ENCODE data around the gene BPIFB2.

The BPIFB2 gene

DNA sequence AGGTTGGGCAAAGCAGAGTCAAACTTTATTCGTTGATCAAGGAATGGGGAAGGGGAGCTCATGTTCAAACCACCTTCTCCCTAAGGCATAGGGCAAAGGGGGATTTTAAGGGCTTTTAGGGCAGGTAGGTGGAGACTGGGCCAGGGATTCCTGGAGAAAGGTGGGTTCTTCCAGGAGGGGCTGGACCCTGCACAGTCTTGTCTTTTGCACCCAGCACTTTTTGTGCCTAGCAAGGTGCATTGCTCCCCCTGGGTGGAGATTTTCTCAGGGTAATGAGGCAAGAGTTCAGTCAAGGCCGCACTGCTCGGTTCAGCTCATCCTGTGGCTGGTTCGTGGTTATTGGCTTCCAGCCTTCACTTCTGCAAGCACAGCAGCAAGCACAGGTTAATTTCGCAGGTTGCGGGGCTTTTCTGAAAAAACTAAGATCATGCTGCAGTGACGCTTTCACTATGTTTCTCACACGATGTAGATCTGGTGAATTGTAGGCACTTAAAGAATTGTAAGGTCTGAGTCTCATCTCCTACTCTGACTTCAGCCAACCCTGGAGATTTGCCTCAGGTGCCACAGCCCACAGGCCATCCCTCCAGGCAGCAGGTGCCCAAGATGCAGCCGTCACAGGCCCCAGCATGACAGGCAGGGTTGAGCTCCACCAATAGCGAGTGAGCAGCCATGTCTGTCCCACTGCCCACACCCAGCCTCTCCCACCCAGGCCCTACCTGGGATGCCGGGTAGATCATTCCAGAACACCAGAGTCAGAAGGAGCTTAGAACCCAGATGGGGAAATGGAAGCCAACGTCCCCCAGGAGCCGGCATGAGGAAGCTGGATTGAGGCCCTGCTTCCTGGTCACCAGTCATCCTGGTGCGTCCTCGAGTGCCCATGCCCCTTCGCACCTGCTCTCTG lies 40.4 kb upstream of the BPIFB2 start:
- H3K79me1 ChIP-seq (replicated peaks; ENCODE audit: low read length, poor library complexity, severe bottlenecking) = no peaks in the 10 kb centered on the region
- H3K18ac ChIP-seq (ENCODE audit: low read depth in 1 of 2, low read length in 2 of 2) = no peak overlapping the region
- no peak overlapping the region for H3K4me2 ChIP-seq (ENCODE audit: low read length, poor library complexity, severe bottlenecking)
- H2BK12ac ChIP-seq (ENCODE audit: low read length in 2 of 2) = no peak overlapping the region
- DNase-seq = no peak
- no peak overlapping the region for H4K8ac ChIP-seq (ENCODE audit: low read length)
- no peak overlapping the region for H2BK120ac ChIP-seq (ENCODE audit: low read depth, low read length)
- no peak overlapping the region for H4K91ac ChIP-seq (ENCODE audit: low read length)
- no peaks in the 10 kb centered on the region for H3K4me1 ChIP-seq (ENCODE audit: control insufficient read depth, insufficient read depth, low read depth, low read length)
- H3K4ac ChIP-seq (ENCODE audit: low read depth in 1 of 2, low read length in 2 of 2) = no peak overlapping the region
- H3K9me3 ChIP-seq (ENCODE audit: control insufficient read depth, low read length) = no peaks in the 10 kb centered on the region
- no peak overlapping the region for H3K27ac ChIP-seq (ENCODE audit: low read length, poor library complexity, severe bottlenecking)
- WGBS = 88% methylated on average over 15 of the region's 16 CpGs
- peaks cover 3 to 50% of the 10 kb centered on the region in 2 experiments for H3K27me3 ChIP-seq (ENCODE audit: control insufficient read depth in 1 of 2, insufficient read depth in 1 of 2, low read length in 2 of 2)
- H2BK5ac ChIP-seq (ENCODE audit: low read depth, low read length, poor library complexity, severe bottlenecking) = no peak overlapping the region
- no peak overlapping the region for H3K14ac ChIP-seq (ENCODE audit: low read length in 2 of 2)
- H3K36me3 ChIP-seq (ENCODE audit: control insufficient read depth in 1 of 2, insufficient read depth in 2 of 2, low read depth in 1 of 2, low read length in 2 of 2) = no peaks in the 10 kb centered on the region
- H2AFZ ChIP-seq (ENCODE audit: low read depth, low read length) = no peak overlapping the region
- no peak overlapping the region for H3K9ac ChIP-seq (ENCODE audit: low read length)
- H2AK5ac ChIP-seq (ENCODE audit: low read length, severe bottlenecking) = no peak overlapping the region
- no peak overlapping the region for H3K23ac ChIP-seq (ENCODE audit: low read length in 2 of 2)
- no peak overlapping the region for H3K4me3 ChIP-seq (ENCODE audit: insufficient read depth in 1 of 2, low read depth in 1 of 2, low read length in 2 of 2)
- no peak overlapping the region for H2BK15ac ChIP-seq (ENCODE audit: low read depth, poor library complexity, severe bottlenecking)

DNA sequence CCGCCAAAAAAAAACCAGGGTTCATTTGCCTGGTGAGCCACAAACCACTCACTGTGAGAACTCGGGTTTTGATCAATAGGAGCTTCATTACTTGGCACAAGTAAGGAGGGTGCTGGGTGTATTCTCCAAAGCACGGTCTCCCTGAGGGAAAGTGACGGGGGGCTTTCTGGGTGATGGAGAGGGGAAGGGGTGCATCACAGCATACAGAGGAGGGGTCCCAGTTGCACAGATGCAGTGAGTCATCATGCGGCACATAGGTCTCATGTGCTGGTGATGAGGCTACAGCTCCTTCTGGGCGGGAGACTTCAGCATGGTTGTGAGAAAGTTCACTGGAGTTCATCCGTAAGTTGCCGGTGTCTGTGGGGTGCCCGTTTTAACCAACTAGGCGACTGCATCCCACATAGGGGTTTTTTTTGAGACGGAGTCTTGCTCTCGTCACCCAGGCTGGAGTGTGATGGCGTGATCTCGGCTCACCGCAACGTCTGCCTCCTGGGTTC lies 39.5 kb upstream of the BPIFB2 start:
- Histone ChIP-seq H3K4me3 (ENCODE audit: insufficient read depth in 1 of 2, low read depth in 1 of 2, low read length in 2 of 2) (no peak overlapping the region), H3K79me1 (replicated peaks; ENCODE audit: low read length, poor library complexity, severe bottlenecking) (no peaks in the 10 kb centered on the region), H3K18ac (ENCODE audit: low read depth in 1 of 2, low read length in 2 of 2) (no peak overlapping the region), H4K91ac (ENCODE audit: low read length) (no peak overlapping the region), H3K36me3 (ENCODE audit: control insufficient read depth in 1 of 2, insufficient read depth in 2 of 2, low read depth in 1 of 2, low read length in 2 of 2) (no peaks in the 10 kb centered on the region), H3K4me2 (ENCODE audit: low read length, poor library complexity, severe bottlenecking) (no peak overlapping the region), H2BK120ac (ENCODE audit: low read depth, low read length) (no peak overlapping the region), H3K14ac (ENCODE audit: low read length in 2 of 2) (no peak overlapping the region), H3K4me1 (ENCODE audit: control insufficient read depth, insufficient read depth, low read depth, low read length) (no peaks in the 10 kb centered on the region), H3K9ac (ENCODE audit: low read length) (no peak overlapping the region), H2AK5ac (ENCODE audit: low read length, severe bottlenecking) (no peak overlapping the region), H2AFZ (ENCODE audit: low read depth, low read length) (no peak overlapping the region), H2BK5ac (ENCODE audit: low read depth, low read length, poor library complexity, severe bottlenecking) (no peak overlapping the region), H2BK12ac (ENCODE audit: low read length in 2 of 2) (no peak overlapping the region), H2BK15ac (ENCODE audit: low read depth, poor library complexity, severe bottlenecking) (no peak overlapping the region), H3K23ac (ENCODE audit: low read length in 2 of 2) (no peak overlapping the region), H3K27ac (ENCODE audit: low read length, poor library complexity, severe bottlenecking) (no peak overlapping the region), H3K9me3 (ENCODE audit: control insufficient read depth, low read length) (no peaks in the 10 kb centered on the region), H3K4ac (ENCODE audit: low read depth in 1 of 2, low read length in 2 of 2) (no peak overlapping the region), H3K27me3 (ENCODE audit: control insufficient read depth in 1 of 2, insufficient read depth in 1 of 2, low read length in 2 of 2) (peaks cover 3 to 51% of the 10 kb centered on the region in 2 experiments), H4K8ac (ENCODE audit: low read length) (no peak overlapping the region)
- no peak for DNase-seq
- WGBS = 90% methylated on average over 16 of the region's 16 CpGs

DNA sequence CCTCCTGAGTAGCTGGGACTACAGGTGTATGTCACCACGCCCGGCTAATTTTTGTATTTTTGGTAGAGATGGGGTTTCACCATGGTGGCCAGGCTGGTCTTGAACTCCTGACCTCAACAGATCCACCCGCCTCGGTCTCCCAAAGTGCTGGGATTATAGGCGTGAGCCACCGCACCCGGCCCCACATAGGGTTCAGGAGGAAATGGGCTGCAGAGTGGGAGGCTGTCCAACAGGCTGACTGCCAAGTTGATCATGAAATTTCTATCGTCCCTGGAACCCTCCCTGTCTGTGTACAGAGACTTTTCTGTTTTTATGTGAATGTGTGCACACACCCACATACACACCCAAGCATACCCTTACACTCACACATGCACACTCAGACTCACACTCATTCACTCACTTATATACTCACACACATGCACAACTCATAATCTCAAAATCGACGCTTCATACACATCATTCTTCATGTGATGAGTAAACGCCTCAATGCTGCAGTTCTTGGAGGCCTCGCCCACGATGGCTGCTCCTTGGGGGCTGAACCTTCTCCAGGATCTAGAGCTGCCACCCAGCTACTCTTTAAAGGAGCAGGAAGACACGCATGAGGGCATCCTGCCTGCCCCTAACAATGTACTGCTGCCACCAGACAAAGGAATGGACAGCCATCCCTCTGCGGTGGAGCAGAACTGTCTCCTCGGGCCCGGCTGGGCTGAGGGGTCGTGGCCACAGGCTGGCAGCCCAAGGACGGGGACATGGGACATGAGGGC lies 38.8 kb upstream of the BPIFB2 start:
- no peak for DNase-seq
- 86% methylated on average over 17 of the region's 19 CpGs for WGBS
- H3K79me1 ChIP-seq (replicated peaks; ENCODE audit: low read length, poor library complexity, severe bottlenecking) = no peaks in the 10 kb centered on the region

More for the DNA sequence above, 38.8 kb upstream of the BPIFB2 start:
- no peak overlapping the region for H2BK120ac ChIP-seq (ENCODE audit: low read depth, low read length)
- no peaks in the 10 kb centered on the region for H3K4me1 ChIP-seq (ENCODE audit: control insufficient read depth, insufficient read depth, low read depth, low read length)
- no peak overlapping the region for H3K23ac ChIP-seq (ENCODE audit: low read length in 2 of 2)
- no peak overlapping the region for H4K8ac ChIP-seq (ENCODE audit: low read length)
- no peak overlapping the region for H3K4ac ChIP-seq (ENCODE audit: low read depth in 1 of 2, low read length in 2 of 2)
- H2BK5ac ChIP-seq (ENCODE audit: low read depth, low read length, poor library complexity, severe bottlenecking) = no peak overlapping the region
- H3K9ac ChIP-seq (ENCODE audit: low read length) = no peak overlapping the region
- H3K14ac ChIP-seq (ENCODE audit: low read length in 2 of 2) = no peak overlapping the region
- H3K36me3 ChIP-seq (ENCODE audit: control insufficient read depth in 1 of 2, insufficient read depth in 2 of 2, low read depth in 1 of 2, low read length in 2 of 2) = no peaks in the 10 kb centered on the region
- H3K4me2 ChIP-seq (ENCODE audit: low read length, poor library complexity, severe bottlenecking) = no peak overlapping the region
- no peak overlapping the region for H2AFZ ChIP-seq (ENCODE audit: low read depth, low read length)
- no peak overlapping the region for H3K27ac ChIP-seq (ENCODE audit: low read length, poor library complexity, severe bottlenecking)
- H2AK5ac ChIP-seq (ENCODE audit: low read length, severe bottlenecking) = no peak overlapping the region
- no peaks in the 10 kb centered on the region for H3K9me3 ChIP-seq (ENCODE audit: control insufficient read depth, low read length)
- no peak overlapping the region for H3K18ac ChIP-seq (ENCODE audit: low read depth in 1 of 2, low read length in 2 of 2)
- H3K4me3 ChIP-seq (ENCODE audit: insufficient read depth in 1 of 2, low read depth in 1 of 2, low read length in 2 of 2) = no peak overlapping the region
- H3K27me3 ChIP-seq (ENCODE audit: control insufficient read depth in 1 of 2, insufficient read depth in 1 of 2, low read length in 2 of 2) = peaks cover 3 to 51% of the 10 kb centered on the region in 2 experiments
- H2BK12ac ChIP-seq (ENCODE audit: low read length in 2 of 2) = no peak overlapping the region
- H2BK15ac ChIP-seq (ENCODE audit: low read depth, poor library complexity, severe bottlenecking) = no peak overlapping the region
- no peak overlapping the region for H4K91ac ChIP-seq (ENCODE audit: low read length)
